ENCODE measurements around the gene MSANTD3.
A peak's percentile ranks its signal among the peaks of the same experiment; 100 is the strongest.
"Not testable (repeated sequence)": the region's sequence is repeated elsewhere in the genome, so short reads cannot be mapped to it uniquely, and the experiment has no call there.

The MSANTD3 gene

GRCh38 chr9:100409176-100409556 is 17.8 kb upstream of the MSANTD3 start:
- H3K4me1 ChIP-seq (ENCODE audit: control insufficient read depth in 1 of 2, insufficient read depth in 1 of 2, low read depth in 1 of 2, low read length in 1 of 2): peaks cover 18 to 21% of the 10 kb centered on the region in 2 experiments
- no peak for TF ChIP-seq CTCF (IDR thresholded peaks at IDR 0.05)
- no peak overlapping the region for H3K4me3 ChIP-seq (ENCODE audit: low read depth in 1 of 2, low read length in 1 of 2)
- H3K9me3 ChIP-seq: no peaks in the 10 kb centered on the region
- H3K27me3 ChIP-seq: peaks cover 3% of the 10 kb centered on the region
- no peak overlapping the region for H3K27ac ChIP-seq
- no peaks in the 10 kb centered on the region for H3K36me3 ChIP-seq

GRCh38 chr9:100411472-100412283 is 15.3 kb upstream of the MSANTD3 start:
- Histone ChIP-seq H3K4me3 (ENCODE audit: low read depth in 1 of 2, low read length in 1 of 2) (peak overlapping the region; percentile 61 to 65), H3K9me3 (no peaks in the 10 kb centered on the region), H3K27me3 (peaks cover 4% of the 10 kb centered on the region), H3K36me3 (no peaks in the 10 kb centered on the region), H3K4me1 (ENCODE audit: control insufficient read depth in 1 of 2, insufficient read depth in 1 of 2, low read depth in 1 of 2, low read length in 1 of 2) (peaks cover 18 to 21% of the 10 kb centered on the region in 2 experiments), H3K27ac (no peak overlapping the region)
- no peak for TF ChIP-seq CTCF (IDR thresholded peaks at IDR 0.05)

GRCh38 chr9:100413839-100414420 is 13.0 kb upstream of the MSANTD3 start:
- Histone ChIP-seq H3K9me3 (no peaks in the 10 kb centered on the region), H3K4me3 (ENCODE audit: low read depth in 1 of 2, low read length in 1 of 2) (no peak overlapping the region), H3K27me3 (peaks cover 10% of the 10 kb centered on the region), H3K36me3 (no peaks in the 10 kb centered on the region), H3K27ac (no peak overlapping the region), H3K4me1 (ENCODE audit: control insufficient read depth in 1 of 2, insufficient read depth in 1 of 2, low read depth in 1 of 2, low read length in 1 of 2) (peaks cover 18 to 21% of the 10 kb centered on the region in 2 experiments)
- no peak for TF ChIP-seq CTCF (IDR thresholded peaks at IDR 0.05)

- Histone ChIP-seq H3K4me3 (ENCODE audit: low read depth in 1 of 2, low read length in 1 of 2) (no peak overlapping the region), H3K36me3 (no peaks in the 10 kb centered on the region), H3K9me3 (no peaks in the 10 kb centered on the region), H3K27ac (no peak overlapping the region), H3K27me3 (peaks cover 12% of the 10 kb centered on the region), H3K4me1 (ENCODE audit: control insufficient read depth in 1 of 2, insufficient read depth in 1 of 2, low read depth in 1 of 2, low read length in 1 of 2) (no peaks in the 10 kb centered on the region)
- no peak for TF ChIP-seq CTCF (IDR thresholded peaks at IDR 0.05)
Measured at GRCh38 chr9:100417815-100418214, 9.1 kb upstream of the MSANTD3 start.

GRCh38 chr9:100419166-100419565 is 7.8 kb upstream of the MSANTD3 start:
- no peak for TF ChIP-seq CTCF (IDR thresholded peaks at IDR 0.05)
- H3K27me3 ChIP-seq: peaks cover 9% of the 10 kb centered on the region
- no peak overlapping the region for H3K4me3 ChIP-seq (ENCODE audit: low read depth in 1 of 2, low read length in 1 of 2)
- no peak overlapping the region for H3K27ac ChIP-seq
- no peaks in the 10 kb centered on the region for H3K36me3 ChIP-seq
- no peaks in the 10 kb centered on the region for H3K9me3 ChIP-seq
- no peaks in the 10 kb centered on the region for H3K4me1 ChIP-seq (ENCODE audit: control insufficient read depth in 1 of 2, insufficient read depth in 1 of 2, low read depth in 1 of 2, low read length in 1 of 2)

- H3K4me1 ChIP-seq (ENCODE audit: control insufficient read depth in 1 of 2, insufficient read depth in 1 of 2, low read depth in 1 of 2, low read length in 1 of 2); H3K36me3 ChIP-seq; H3K4me3 ChIP-seq (ENCODE audit: low read depth in 1 of 2, low read length in 1 of 2); H3K27ac ChIP-seq; H3K9me3 ChIP-seq: not testable (repeated sequence)
- peaks cover 20% of the 10 kb centered on the region for H3K27me3 ChIP-seq
Measured at GRCh38 chr9:100421116-100421515, 5.8 kb upstream of the MSANTD3 start.

All from neutrophil (primary cell).